Glutamatergic neuron (in vitro differentiated cells): Measurements from ENCODE around the gene NCR2. TPM values are rescaled to one million over a fixed set of nuclear protein-coding genes. Genes with fewer than 3 reads are reported as not detected.
A peak's percentile ranks its signal among the peaks of the same experiment; 100 is the strongest.

Source experiments
- DNase-seq: peaks from one replicate; pipeline ENCODE4 v3.0.0; 2022
- H3K27ac Mint-ChIP-seq: one replicate; pipeline ENCODE4 v1.8.0; 2020; ENCODE audit warnings: mild to moderate bottlenecking, mixed read lengths, inconsistent platforms; ENCODE audit not compliant: unreplicated experiment
- H3K27me3 Mint-ChIP-seq: one replicate; pipeline ENCODE4 v1.8.0; 2020; ENCODE audit warnings: mild to moderate bottlenecking, moderate library complexity, mixed read lengths, inconsistent platforms; ENCODE audit not compliant: unreplicated experiment
- H3K36me3 Mint-ChIP-seq: one replicate; pipeline ENCODE4 v1.8.0; 2020; ENCODE audit warnings: mild to moderate bottlenecking, mixed read lengths, inconsistent platforms; ENCODE audit not compliant: unreplicated experiment
- H3K4me1 Mint-ChIP-seq: one replicate; pipeline ENCODE4 v1.8.0; 2020; ENCODE audit warnings: mild to moderate bottlenecking, low read depth, mixed read lengths, inconsistent platforms; ENCODE audit not compliant: unreplicated experiment
- H3K4me3 Mint-ChIP-seq: one replicate; pipeline ENCODE4 v1.8.0; 2020; ENCODE audit warnings: mild to moderate bottlenecking, mixed read lengths, inconsistent platforms; ENCODE audit not compliant: unreplicated experiment
- H3K9me3 Mint-ChIP-seq: one replicate; pipeline ENCODE4 v1.8.0; 2020; ENCODE audit warnings: mild to moderate bottlenecking, moderate library complexity, mixed read lengths, inconsistent platforms; ENCODE audit not compliant: unreplicated experiment
- CTCF ChIP-seq: fragments of 200-600 bp; sonication (generic); IDR thresholded peaks from one replicate; pipeline ENCODE4 v1.5.0; 2021; ENCODE audit not compliant: partially characterized antibody, unreplicated experiment
- total RNA-seq: library from RNA; stranded (reverse); fragmentation: NEBNext Ultra II Directional; extraction: Animal tissue kit (Norgen Biotek cat#: 25700); gene quantifications from one replicate; pipeline ENCODE4 v1.2.1, GENCODE V29; 2021; ENCODE audit not compliant: unreplicated experiment

Gene NCR2
- total RNA-seq, 1 donor from 2014 or later: not detected

GRCh38 chr6:41306187-41306854 is 29.1 kb upstream of the NCR2 start:
- H3K27ac Mint-ChIP-seq: no peak overlapping the region
- no peaks in the 10 kb centered on the region for H3K36me3 Mint-ChIP-seq
- TF ChIP-seq CTCF: peak; percentile 76
- H3K4me1 Mint-ChIP-seq: no peaks in the 10 kb centered on the region
- H3K27me3 Mint-ChIP-seq: peaks cover 4% of the 10 kb centered on the region
- peak; percentile 35 for DNase-seq
- no peak overlapping the region for H3K4me3 Mint-ChIP-seq
- H3K9me3 Mint-ChIP-seq: no peaks in the 10 kb centered on the region

GRCh38 chr6:41315203-41315602 is 20.2 kb upstream of the NCR2 start:
- Mint-ChIP-seq H3K9me3 (no peaks in the 10 kb centered on the region), H3K4me1 (peaks cover 3% of the 10 kb centered on the region), H3K27me3 (peaks cover 2% of the 10 kb centered on the region), H3K27ac (no peak overlapping the region), H3K36me3 (no peaks in the 10 kb centered on the region), H3K4me3 (no peak overlapping the region)
- no peak for TF ChIP-seq CTCF
- DNase-seq: no peak

GRCh38 chr6:41315943-41316620 is 19.3 kb upstream of the NCR2 start:
- H3K36me3 Mint-ChIP-seq: no peaks in the 10 kb centered on the region
- peaks cover 2% of the 10 kb centered on the region for H3K27me3 Mint-ChIP-seq
- peaks cover 3% of the 10 kb centered on the region for H3K4me1 Mint-ChIP-seq
- H3K9me3 Mint-ChIP-seq: no peaks in the 10 kb centered on the region
- no peak for DNase-seq
- TF ChIP-seq CTCF: no peak
- H3K27ac Mint-ChIP-seq: no peak overlapping the region
- no peak overlapping the region for H3K4me3 Mint-ChIP-seq

GRCh38 chr6:41318261-41318653 is 17.2 kb upstream of the NCR2 start:
- no peaks in the 10 kb centered on the region for H3K36me3 Mint-ChIP-seq
- no peak overlapping the region for H3K27ac Mint-ChIP-seq
- H3K4me1 Mint-ChIP-seq: peaks cover 3% of the 10 kb centered on the region
- TF ChIP-seq CTCF: no peak
- peak overlapping the region; percentile 64 for H3K4me3 Mint-ChIP-seq
- DNase-seq: no peak
- no peaks in the 10 kb centered on the region for H3K9me3 Mint-ChIP-seq
- peaks cover 2% of the 10 kb centered on the region for H3K27me3 Mint-ChIP-seq
